LNCaP clone FGC (cell line): ENCODE measurements around the gene IL33.

Experiments used
- DNase-seq: peaks from one replicate; pipeline ENCODE4 v3.0.0-alpha.2; 2011; ENCODE audit warnings: low read depth
- H3K4me3 ChIP-seq: 2 replicates; pipeline ENCODE4 v1.5.1; 2011; ENCODE audit warnings: mild to moderate bottlenecking, low read depth, low read length, control low read depth
- CTCF ChIP-seq: IDR thresholded peaks from 2 replicates; pipeline ENCODE4 v1.5.1; 2012; ENCODE audit warnings: mild to moderate bottlenecking; ENCODE audit not compliant: control insufficient read depth, insufficient read depth; ENCODE audit errors: extremely low read depth

Gene IL33

GRCh38 chr9:6229186-6229585 is 13.6 kb downstream of the IL33 start:
- no peak for DNase-seq
- no peak for TF ChIP-seq CTCF
- H3K4me3 ChIP-seq, result no peak overlapping the region

- no peak for TF ChIP-seq CTCF
- DNase-seq, result peak; percentile 14
- H3K4me3 ChIP-seq, result no peak overlapping the region
Observed at GRCh38 chr9:6229619-6230018, 14.0 kb downstream of the IL33 start.

GRCh38 chr9:6230037-6230780 is 14.6 kb downstream of the IL33 start:
- H3K4me3 ChIP-seq, result no peak overlapping the region
- no peak for TF ChIP-seq CTCF
- no peak for DNase-seq

GRCh38 chr9:6232336-6232945 is 16.8 kb downstream of the IL33 start:
- TF ChIP-seq CTCF, result no peak
- no peak for DNase-seq
- no peak overlapping the region for H3K4me3 ChIP-seq

- no peak for DNase-seq
- no peak overlapping the region for H3K4me3 ChIP-seq
- no peak for TF ChIP-seq CTCF
Observed at GRCh38 chr9:6234014-6234413, 18.4 kb downstream of the IL33 start.

GRCh38 chr9:6237267-6237666 is 21.7 kb downstream of the IL33 start:
- DNase-seq, result no peak
- H3K4me3 ChIP-seq, result no peak overlapping the region
- no peak for TF ChIP-seq CTCF
